ENCODE measurements around the gene ADCYAP1R1.

Gene ADCYAP1R1

DNA sequence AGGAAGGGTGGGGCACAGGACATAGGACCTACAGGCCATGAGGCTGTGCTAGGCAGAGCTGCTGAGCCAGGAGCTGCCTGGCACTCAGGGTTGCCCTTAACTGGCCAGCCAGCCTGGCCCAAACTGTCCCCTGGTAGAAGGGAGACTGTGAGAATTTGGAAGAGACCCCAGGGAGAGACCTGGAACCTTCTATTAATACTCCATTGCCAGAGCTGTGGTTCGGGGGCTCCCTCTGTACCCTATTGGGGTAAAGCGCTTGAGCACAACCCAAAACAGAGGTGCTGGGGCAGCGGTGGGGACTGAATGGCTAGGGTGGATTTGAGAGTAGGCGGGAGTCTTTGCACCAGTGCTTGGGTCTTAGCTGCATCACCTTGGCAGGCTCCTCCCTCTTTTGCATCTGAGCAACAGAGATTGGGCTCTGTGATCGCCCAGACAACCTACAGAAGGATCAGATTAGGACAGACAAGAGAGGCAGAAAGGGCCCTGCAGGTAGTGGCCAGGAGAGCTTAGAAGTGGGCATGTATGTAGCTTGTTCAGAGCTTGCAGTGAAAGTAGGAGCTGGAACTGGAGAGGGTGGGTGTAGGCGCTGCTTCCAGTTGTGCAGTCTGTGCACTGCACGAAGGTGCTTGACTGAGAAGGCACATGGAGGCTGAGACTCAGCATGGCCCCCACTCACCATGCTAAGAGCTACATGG lies 53.3 kb downstream of the ADCYAP1R1 start:
- Histone ChIP-seq H3K4me1 (ENCODE audit: low read depth, poor library complexity, severe bottlenecking) (no peaks in the 10 kb centered on the region), H3K4me3 (IDR thresholded peaks at IDR 0.05; ENCODE audit: insufficient read depth, low read depth, low read length) (no peak overlapping the region), H3K36me3 (ENCODE audit: insufficient read depth) (no peaks in the 10 kb centered on the region), H2AFZ (ENCODE audit: low read depth) (no peak overlapping the region), H3K4me2 (no peak overlapping the region), H3K27me3 (ENCODE audit: insufficient read depth, low read depth) (no peaks in the 10 kb centered on the region), H3K27ac (no peak overlapping the region), H3K9ac (no peak overlapping the region), H3K79me2 (ENCODE audit: insufficient read depth, low read depth) (no peaks in the 10 kb centered on the region), H4K20me1 (ENCODE audit: insufficient read depth) (no peaks in the 10 kb centered on the region)
- no peak for TF ChIP-seq CTCF (conservative IDR thresholded peaks at IDR 0.05; ENCODE audit: low read depth, low read length)

DNA sequence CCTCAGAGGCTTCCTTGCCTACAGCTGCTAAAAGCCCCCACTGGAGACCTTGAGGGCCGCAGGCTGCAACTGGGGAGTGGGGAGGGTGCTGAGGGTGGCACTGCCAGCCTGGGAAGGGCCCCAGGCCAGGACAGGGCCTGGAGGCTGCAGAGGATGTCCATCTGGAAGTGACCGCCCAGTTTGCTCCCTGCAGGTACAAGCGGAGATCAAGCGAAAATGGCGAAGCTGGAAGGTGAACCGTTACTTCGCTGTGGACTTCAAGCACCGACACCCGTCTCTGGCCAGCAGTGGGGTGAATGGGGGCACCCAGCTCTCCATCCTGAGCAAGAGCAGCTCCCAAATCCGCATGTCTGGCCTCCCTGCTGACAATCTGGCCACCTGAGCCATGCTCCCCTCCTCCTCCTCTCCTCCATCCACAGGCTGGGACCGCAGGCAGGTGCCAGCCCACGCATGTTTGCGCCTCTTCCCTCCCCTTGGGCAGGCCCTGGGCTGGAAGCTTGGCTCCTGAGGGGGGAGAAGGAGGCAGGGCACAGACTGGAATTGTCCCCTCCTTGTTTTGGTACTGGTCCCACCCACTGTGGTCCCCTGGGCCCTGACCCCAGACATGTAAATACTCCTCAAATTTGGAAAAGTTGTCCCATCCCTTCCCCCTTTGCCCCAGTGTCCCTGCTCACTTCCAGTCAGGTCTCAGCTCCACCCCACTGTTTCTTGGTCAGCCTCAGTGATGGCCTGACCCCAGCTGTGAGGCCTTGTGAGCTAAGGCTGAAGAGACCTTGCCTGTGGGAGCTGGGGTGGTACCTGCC lies 54.4 kb downstream of the ADCYAP1R1 start:
- no peak overlapping the region for H3K4me2 ChIP-seq
- no peak overlapping the region for H3K4me3 ChIP-seq (IDR thresholded peaks at IDR 0.05; ENCODE audit: insufficient read depth, low read depth, low read length)
- H2AFZ ChIP-seq (ENCODE audit: low read depth) = no peak overlapping the region
- TF ChIP-seq CTCF (conservative IDR thresholded peaks at IDR 0.05; ENCODE audit: low read depth, low read length) = no peak
- H3K27me3 ChIP-seq (ENCODE audit: insufficient read depth, low read depth) = no peaks in the 10 kb centered on the region
- no peaks in the 10 kb centered on the region for H3K79me2 ChIP-seq (ENCODE audit: insufficient read depth, low read depth)
- no peaks in the 10 kb centered on the region for H4K20me1 ChIP-seq (ENCODE audit: insufficient read depth)
- no peak overlapping the region for H3K9ac ChIP-seq
- no peaks in the 10 kb centered on the region for H3K4me1 ChIP-seq (ENCODE audit: low read depth, poor library complexity, severe bottlenecking)
- no peaks in the 10 kb centered on the region for H3K36me3 ChIP-seq (ENCODE audit: insufficient read depth)
- no peak overlapping the region for H3K27ac ChIP-seq

DNA sequence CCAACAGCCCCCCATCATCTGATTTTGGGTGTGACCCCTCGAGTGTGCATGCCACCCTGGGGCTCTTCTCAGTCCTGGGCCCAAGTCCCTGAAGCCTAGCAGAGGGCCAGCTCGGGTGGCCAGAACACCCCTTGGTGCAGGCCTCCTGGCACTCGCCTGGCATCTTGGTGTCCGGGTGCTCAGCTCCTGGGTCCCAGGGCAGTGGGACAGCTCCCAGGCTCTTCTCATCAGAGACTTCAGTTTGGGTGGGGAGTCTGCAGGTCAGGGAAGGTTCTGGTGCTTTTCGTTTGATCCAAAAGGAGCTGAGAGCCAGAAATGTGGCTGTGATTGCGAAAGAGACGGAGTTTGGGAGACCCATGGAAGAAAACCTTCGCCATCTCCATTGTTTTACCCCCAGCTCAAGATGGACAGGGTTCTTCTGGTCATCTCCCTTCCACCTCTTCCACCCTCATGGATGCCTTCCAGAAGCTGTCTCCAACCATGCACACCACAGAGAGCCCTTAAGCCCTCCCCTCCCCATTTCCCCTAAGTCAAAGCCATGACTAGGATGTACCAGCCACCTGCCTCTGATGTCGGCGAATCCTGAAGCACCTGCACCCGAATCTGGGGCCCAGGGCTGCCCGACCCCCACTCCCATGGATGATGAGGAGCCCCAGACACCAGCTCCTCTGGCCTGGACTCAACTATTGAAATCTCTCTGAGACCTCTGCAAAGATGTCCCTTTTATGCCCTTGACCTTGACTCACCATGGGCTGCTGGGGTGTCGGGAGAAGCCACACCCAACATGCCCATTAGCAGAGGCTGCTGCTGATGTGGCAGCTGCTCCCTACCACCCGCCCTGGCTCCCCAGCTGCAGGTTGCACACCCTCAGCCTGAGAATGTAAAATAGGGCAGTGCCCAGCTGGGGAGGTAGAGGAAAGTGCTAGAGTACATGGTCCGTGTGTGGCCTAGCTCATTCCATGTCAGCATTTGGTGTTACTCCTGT lies 55.3 kb downstream of the ADCYAP1R1 start:
- no peak overlapping the region for H2AFZ ChIP-seq (ENCODE audit: low read depth)
- no peak overlapping the region for H3K4me3 ChIP-seq (IDR thresholded peaks at IDR 0.05; ENCODE audit: insufficient read depth, low read depth, low read length)
- no peaks in the 10 kb centered on the region for H4K20me1 ChIP-seq (ENCODE audit: insufficient read depth)
- no peaks in the 10 kb centered on the region for H3K79me2 ChIP-seq (ENCODE audit: insufficient read depth, low read depth)
- no peak for TF ChIP-seq CTCF (conservative IDR thresholded peaks at IDR 0.05; ENCODE audit: low read depth, low read length)
- H3K36me3 ChIP-seq (ENCODE audit: insufficient read depth) = no peaks in the 10 kb centered on the region
- no peaks in the 10 kb centered on the region for H3K4me1 ChIP-seq (ENCODE audit: low read depth, poor library complexity, severe bottlenecking)
- no peak overlapping the region for H3K9ac ChIP-seq
- H3K27ac ChIP-seq = no peak overlapping the region
- H3K4me2 ChIP-seq = no peak overlapping the region
- H3K27me3 ChIP-seq (ENCODE audit: insufficient read depth, low read depth) = no peaks in the 10 kb centered on the region

DNA sequence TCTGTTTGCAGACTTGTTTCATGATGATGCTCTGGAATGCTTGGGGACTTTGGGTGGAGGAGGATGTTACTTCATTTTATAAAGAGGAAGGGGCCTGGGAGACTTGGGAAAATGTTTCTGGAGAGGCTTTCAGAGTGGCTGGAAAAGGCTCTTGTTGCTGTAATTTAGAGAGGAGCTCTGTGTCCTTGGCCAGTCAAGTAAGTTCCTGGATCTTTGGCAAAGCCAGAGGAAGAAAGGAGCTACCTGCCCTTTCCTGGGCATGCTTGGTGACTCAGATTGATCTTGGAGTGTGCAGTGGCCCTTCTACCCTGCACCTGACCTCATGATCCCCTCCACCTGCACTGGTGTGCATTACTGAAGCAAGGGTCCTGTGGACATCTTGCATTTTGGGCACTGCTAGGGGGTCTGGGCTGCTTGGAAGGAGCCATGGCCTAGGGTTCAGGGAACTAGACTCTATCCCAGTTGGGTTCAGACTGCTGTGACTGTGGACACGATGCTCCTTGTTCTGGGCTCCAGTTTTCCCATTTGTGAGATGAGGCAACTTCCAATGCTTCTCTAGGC lies 56.1 kb downstream of the ADCYAP1R1 start:
- H3K4me3 ChIP-seq (IDR thresholded peaks at IDR 0.05; ENCODE audit: insufficient read depth, low read depth, low read length) = no peak overlapping the region
- H3K4me1 ChIP-seq (ENCODE audit: low read depth, poor library complexity, severe bottlenecking) = no peaks in the 10 kb centered on the region
- no peak overlapping the region for H3K27ac ChIP-seq
- no peak overlapping the region for H3K9ac ChIP-seq
- H3K27me3 ChIP-seq (ENCODE audit: insufficient read depth, low read depth) = no peaks in the 10 kb centered on the region
- H3K36me3 ChIP-seq (ENCODE audit: insufficient read depth) = no peaks in the 10 kb centered on the region
- no peaks in the 10 kb centered on the region for H3K79me2 ChIP-seq (ENCODE audit: insufficient read depth, low read depth)
- no peaks in the 10 kb centered on the region for H4K20me1 ChIP-seq (ENCODE audit: insufficient read depth)
- no peak overlapping the region for H3K4me2 ChIP-seq
- TF ChIP-seq CTCF (conservative IDR thresholded peaks at IDR 0.05; ENCODE audit: low read depth, low read length) = no peak
- no peak overlapping the region for H2AFZ ChIP-seq (ENCODE audit: low read depth)
